Panc1 (cell line): ENCODE data around the gene CD34. TPM values are rescaled to one million over a fixed set of nuclear protein-coding genes. Genes with fewer than 3 reads are reported as not detected.

Experiments used
- ATAC-seq: fragments of 200-7000 bp; cut with Tn5 transposase; 2 replicates; pipeline ENCODE4 v1.9.1; 2020; ENCODE audit warnings: mild to moderate bottlenecking, moderate library complexity
- BruUV-seq: library from RNA; stranded (reverse); fragments of 400-500 nt; replicated peaks from 2 replicates; lab custom pipeline; 2021; lab: Mats Ljungman, UMichigan
- CTCF ChIA-PET: fragments of 300-600 bp; sonication (Branson Sonifier 250); formaldehyde crosslinking; loops from one replicate; lab custom pipeline; 2022; ENCODE audit warnings: antibody characterized with exemption; lab: Charles Lee
- POLR2A ChIA-PET: fragments of 300-600 bp; sonication (Branson Sonifier 250); formaldehyde crosslinking; loops from one replicate; lab custom pipeline; 2022; ENCODE audit warnings: antibody characterized with exemption; lab: Charles Lee
- DNase-seq: peaks from one replicate; pipeline ENCODE4 v3.0.0-alpha.2; 2010; ENCODE audit warnings: low read depth, low spot score
- H3K27ac ChIP-seq: 2 replicates; pipeline ENCODE4 v1.5.1; 2011; ENCODE audit warnings: mild to moderate bottlenecking, low read length, inconsistent platforms
- H3K27me3 ChIP-seq: fragments of 200-500 bp; sonication (Bioruptor generic); 2 replicates; pipeline ENCODE4 v1.6.0; 2014; ENCODE audit warnings: low read length, inconsistent platforms; ENCODE audit not compliant: control insufficient read depth, insufficient read depth
- H3K36me3 ChIP-seq: fragments of 200-500 bp; sonication (Bioruptor generic); 2 replicates; pipeline ENCODE4 v1.5.1; 2014; ENCODE audit warnings: inconsistent platforms, mild to moderate bottlenecking, low read length, moderate library complexity; ENCODE audit not compliant: control insufficient read depth, insufficient read depth
- H3K4me1 ChIP-seq: 2 replicates; pipeline ENCODE4 v1.5.1; 2011; ENCODE audit warnings: inconsistent platforms, mild to moderate bottlenecking, low read length, moderate library complexity; ENCODE audit not compliant: control insufficient read depth, insufficient read depth
- H3K4me3 ChIP-seq, 2 experiments: 2 replicates each; pipeline ENCODE4 v1.5.1; 2011 to 2012; ENCODE audit warnings: low read depth in 2 of 2, low read length in 2 of 2, mild to moderate bottlenecking in 2 of 2, inconsistent platforms in 1 of 2, moderate library complexity in 1 of 2
- H3K9me3 ChIP-seq: fragments of 200-500 bp; sonication (Bioruptor generic); 2 replicates; pipeline ENCODE4 v1.5.1; 2014; ENCODE audit warnings: low read depth, mild to moderate bottlenecking, inconsistent platforms, low read length, moderate library complexity; ENCODE audit not compliant: control insufficient read depth, insufficient read depth
- POLR2AphosphoS5 ChIP-seq: IDR thresholded peaks from 2 replicates; pipeline ENCODE4 v1.6.1; 2012; ENCODE audit warnings: mild to moderate bottlenecking, low read depth, low read length, moderate library complexity
- SIN3A ChIP-seq: IDR thresholded peaks from 2 replicates; pipeline ENCODE4 v1.6.1; 2012; ENCODE audit warnings: low read depth, mild to moderate bottlenecking, low read length, moderate library complexity, borderline replicate concordance; ENCODE audit not compliant: insufficient read depth
- TCF7L2 ChIP-seq: IDR thresholded peaks from 2 replicates; pipeline ENCODE4 v1.6.1; 2011; ENCODE audit warnings: mild to moderate bottlenecking, low read depth, low read length, inconsistent platforms
- in situ Hi-C: cut with HindIII; loops from 2 replicates; pipeline ENCODE4 v1.10.0; 2016; ENCODE audit warnings: low sequenced_read_pairs, low pct_unique_long_range_greater_than_20kb
- intact Hi-C: fragments of 100-400 bp; cut with micrococcal nuclease; formaldehyde crosslinking; loops from one replicate; pipeline ENCODE4 v1.10.0; 2022; ENCODE audit not compliant: unreplicated experiment
- total RNA-seq: library from RNA; stranded (reverse); gene quantifications from one replicate; pipeline ENCODE4 v1.2.1, GENCODE V29; 2021; ENCODE audit not compliant: unreplicated experiment
- TF ChIP-seq, protein P1 (sequence below), 2 experiments: IDR thresholded peaks; 2 replicates each; pipeline ENCODE4 v1.6.1; 2011 to 2012; ENCODE audit warnings: low read depth in 2 of 2, control low read depth in 1 of 2, low read length in 1 of 2, mild to moderate bottlenecking in 1 of 2, moderate library complexity in 1 of 2; ENCODE audit not compliant: insufficient read depth in 1 of 2
- TF ChIP-seq, protein P2 (sequence below): fragments of 450-650 bp; IDR thresholded peaks from 2 replicates; pipeline ENCODE4 v1.5.1; 2017; ENCODE audit warnings: mild to moderate bottlenecking

Gene CD34
- total RNA-seq, 1 experiment from 2014 or later = 0.15 TPM

DNA sequence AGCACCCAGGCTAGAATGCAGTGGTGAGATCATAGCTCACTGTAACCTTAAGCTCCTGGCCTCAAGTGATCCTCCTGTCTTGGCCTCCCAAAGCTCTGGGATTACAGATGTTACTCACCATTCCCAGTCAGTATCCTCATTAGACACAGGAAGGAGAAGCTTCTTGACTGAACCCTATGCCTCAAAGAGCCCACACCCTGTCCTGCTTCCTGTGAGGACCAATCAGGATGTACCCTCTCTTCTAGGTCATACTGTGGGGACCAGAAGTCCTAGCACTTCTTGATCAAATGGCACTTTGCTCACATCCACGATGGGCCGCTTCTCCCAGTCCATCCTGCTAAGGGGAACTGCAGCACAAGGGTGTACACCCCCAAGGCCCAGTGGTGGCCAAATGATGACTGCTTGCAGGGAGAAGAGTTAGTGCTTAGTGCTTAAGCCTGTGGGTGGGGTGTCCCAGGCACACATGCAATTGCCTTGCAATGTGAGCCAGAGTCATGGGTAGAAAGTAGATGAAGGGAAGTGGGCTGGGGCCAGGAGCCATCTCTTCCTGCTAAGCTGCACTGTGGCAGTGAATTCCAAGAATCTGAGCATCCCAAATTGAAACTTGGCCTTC lies 9.8 kb downstream of the CD34 start:
- Histone ChIP-seq H3K36me3 (no peaks in the 10 kb centered on the region), H3K9me3 (no peaks in the 10 kb centered on the region), H3K27me3 (no peaks in the 10 kb centered on the region), H3K27ac (no peak overlapping the region), H3K4me3 (no peak overlapping the region), H3K4me1 (no peaks in the 10 kb centered on the region)
- intact Hi-C loops (no loop called here), in situ Hi-C loops (no loop called here)
- ATAC-seq = no peak
- ChIA-PET POLR2A (no interaction called here), CTCF (interaction anchor here (0.6 kb wide), 1 partner anchor 104 kb away, joined by 8 read pairs; no protein-coding TSS in a partner anchor)
- TF ChIP-seq, protein P1, sequence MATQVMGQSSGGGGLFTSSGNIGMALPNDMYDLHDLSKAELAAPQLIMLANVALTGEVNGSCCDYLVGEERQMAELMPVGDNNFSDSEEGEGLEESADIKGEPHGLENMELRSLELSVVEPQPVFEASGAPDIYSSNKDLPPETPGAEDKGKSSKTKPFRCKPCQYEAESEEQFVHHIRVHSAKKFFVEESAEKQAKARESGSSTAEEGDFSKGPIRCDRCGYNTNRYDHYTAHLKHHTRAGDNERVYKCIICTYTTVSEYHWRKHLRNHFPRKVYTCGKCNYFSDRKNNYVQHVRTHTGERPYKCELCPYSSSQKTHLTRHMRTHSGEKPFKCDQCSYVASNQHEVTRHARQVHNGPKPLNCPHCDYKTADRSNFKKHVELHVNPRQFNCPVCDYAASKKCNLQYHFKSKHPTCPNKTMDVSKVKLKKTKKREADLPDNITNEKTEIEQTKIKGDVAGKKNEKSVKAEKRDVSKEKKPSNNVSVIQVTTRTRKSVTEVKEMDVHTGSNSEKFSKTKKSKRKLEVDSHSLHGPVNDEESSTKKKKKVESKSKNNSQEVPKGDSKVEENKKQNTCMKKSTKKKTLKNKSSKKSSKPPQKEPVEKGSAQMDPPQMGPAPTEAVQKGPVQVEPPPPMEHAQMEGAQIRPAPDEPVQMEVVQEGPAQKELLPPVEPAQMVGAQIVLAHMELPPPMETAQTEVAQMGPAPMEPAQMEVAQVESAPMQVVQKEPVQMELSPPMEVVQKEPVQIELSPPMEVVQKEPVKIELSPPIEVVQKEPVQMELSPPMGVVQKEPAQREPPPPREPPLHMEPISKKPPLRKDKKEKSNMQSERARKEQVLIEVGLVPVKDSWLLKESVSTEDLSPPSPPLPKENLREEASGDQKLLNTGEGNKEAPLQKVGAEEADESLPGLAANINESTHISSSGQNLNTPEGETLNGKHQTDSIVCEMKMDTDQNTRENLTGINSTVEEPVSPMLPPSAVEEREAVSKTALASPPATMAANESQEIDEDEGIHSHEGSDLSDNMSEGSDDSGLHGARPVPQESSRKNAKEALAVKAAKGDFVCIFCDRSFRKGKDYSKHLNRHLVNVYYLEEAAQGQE (IDR thresholded peaks at IDR 0.05; ENCODE audit: insufficient read depth in 1 of 2, low read depth in 2 of 2, low read length in 1 of 2) = no peak
- no peak for TF ChIP-seq TCF7L2
- no peak for TF ChIP-seq SIN3A
- TF ChIP-seq, protein P2, sequence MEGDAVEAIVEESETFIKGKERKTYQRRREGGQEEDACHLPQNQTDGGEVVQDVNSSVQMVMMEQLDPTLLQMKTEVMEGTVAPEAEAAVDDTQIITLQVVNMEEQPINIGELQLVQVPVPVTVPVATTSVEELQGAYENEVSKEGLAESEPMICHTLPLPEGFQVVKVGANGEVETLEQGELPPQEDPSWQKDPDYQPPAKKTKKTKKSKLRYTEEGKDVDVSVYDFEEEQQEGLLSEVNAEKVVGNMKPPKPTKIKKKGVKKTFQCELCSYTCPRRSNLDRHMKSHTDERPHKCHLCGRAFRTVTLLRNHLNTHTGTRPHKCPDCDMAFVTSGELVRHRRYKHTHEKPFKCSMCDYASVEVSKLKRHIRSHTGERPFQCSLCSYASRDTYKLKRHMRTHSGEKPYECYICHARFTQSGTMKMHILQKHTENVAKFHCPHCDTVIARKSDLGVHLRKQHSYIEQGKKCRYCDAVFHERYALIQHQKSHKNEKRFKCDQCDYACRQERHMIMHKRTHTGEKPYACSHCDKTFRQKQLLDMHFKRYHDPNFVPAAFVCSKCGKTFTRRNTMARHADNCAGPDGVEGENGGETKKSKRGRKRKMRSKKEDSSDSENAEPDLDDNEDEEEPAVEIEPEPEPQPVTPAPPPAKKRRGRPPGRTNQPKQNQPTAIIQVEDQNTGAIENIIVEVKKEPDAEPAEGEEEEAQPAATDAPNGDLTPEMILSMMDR = no peak
- no peak for TF ChIP-seq POLR2AphosphoS5
- DNase-seq = no peak
- no TSS peak for BruUV-seq

DNA sequence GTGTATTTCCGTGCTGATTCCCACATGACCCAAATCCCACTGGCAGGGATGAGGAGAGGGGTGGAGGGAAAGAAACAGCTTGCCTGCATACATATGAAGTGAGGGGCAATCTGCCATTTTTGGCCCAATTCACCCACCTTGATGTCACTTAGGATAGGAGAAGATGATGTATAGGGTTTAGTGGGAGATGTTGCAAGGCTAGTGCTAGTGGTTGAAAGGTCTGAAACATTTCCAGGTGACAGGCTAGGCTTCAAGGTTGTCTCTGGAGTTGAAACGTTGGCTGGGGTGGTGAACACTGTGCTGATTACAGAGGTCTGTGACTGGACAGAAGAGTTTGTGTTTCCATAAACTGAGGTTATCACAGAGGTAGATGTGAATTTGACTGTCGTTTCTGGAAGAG lies 12.1 kb downstream of the CD34 start:
- DNase-seq (no peak), ATAC-seq (no peak)
- ChIA-PET CTCF (no interaction called here), POLR2A (no interaction called here)
- Histone ChIP-seq H3K9me3 (no peaks in the 10 kb centered on the region), H3K4me1 (no peaks in the 10 kb centered on the region), H3K27me3 (no peaks in the 10 kb centered on the region), H3K27ac (no peak overlapping the region), H3K36me3 (no peaks in the 10 kb centered on the region), H3K4me3 (no peak overlapping the region)
- in situ Hi-C loops = no loop called here
- no TSS peak for BruUV-seq
- TF ChIP-seq, protein P2 = no peak
- TF ChIP-seq, protein P1 (IDR thresholded peaks at IDR 0.05; ENCODE audit: insufficient read depth in 1 of 2, low read depth in 2 of 2, low read length in 1 of 2) = no peak
- intact Hi-C loops = no loop called here
